G401.6 (cell line): ENCODE results near the gene CNNM2.
"Not testable (repeated sequence)": the region's sequence is repeated elsewhere in the genome, so short reads cannot be mapped to it uniquely, and the experiment has no call there.

ENCODE experiments used
- FAIRE-seq: peaks from 2 replicates; lab custom pipeline; 2012; peaks lifted over from hg19 to GRCh38; lab: Jason Lieb, UNC

The CNNM2 gene

DNA sequence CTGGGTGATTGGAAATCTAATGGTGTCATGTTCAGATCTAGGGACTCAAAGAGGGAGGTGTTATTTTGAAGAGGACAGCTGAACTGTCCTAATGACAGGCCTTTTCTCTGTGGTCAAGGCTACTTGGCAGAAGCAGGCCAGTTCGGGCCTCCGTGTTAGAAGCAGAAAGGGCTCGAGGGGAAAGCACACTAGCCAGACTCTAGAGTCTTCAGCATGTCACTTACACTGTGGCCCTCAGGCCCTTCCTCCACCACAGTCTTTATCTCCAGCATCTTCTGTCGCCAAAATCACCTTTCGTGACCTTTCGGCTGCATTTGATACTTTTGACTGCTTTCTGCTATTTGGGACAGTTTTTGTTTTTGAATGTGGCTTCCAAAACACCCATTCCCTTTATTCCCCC lies 123.3 kb downstream of the CNNM2 start:
- FAIRE-seq: no peak

GRCh38 chr10:103042129-103042528 lies 124.0 kb downstream of the CNNM2 start:
- FAIRE-seq: no peak

DNA sequence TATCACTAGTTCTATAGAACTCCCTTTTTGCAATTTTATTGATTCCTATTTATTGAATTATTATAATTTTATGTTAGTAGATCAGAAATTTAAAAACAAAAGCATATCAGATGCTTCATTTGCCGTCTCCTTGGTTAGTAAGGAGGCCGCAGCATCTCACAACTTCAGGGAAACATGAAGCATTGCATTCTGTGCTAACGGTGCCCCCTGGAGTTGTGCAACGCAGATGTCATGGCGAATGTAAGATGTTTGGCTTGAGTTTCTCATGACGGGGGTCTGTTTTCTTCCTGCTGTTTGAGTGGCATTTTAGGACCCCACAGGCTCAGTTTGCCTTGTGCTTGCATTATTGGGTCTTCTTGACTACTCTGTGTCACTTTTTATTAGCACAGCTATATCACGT lies 124.8 kb downstream of the CNNM2 start:
- FAIRE-seq: no peak

GRCh38 chr10:103044942-103045489 lies 126.9 kb downstream of the CNNM2 start:
- no peak for FAIRE-seq

GRCh38 chr10:103045961-103046360 lies 127.9 kb downstream of the CNNM2 start:
- no peak for FAIRE-seq

DNA sequence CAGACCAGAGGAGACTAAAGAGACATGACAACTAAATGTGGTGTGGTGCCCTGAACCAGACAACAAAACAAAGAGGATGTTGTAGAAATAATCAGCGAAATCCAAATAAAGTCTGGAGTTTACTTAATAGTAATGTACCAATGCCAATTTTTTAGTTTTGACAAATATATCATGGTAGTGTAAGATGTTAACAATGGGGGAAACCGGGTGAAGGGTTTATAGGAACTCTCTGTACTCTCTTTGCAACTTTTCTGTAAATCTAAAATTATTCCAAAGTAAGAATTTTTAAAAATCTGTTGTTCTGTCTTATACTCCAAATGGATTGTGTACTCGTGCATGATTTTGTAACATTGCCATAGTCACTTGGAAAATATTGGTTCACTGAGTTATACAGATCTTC lies 129.3 kb downstream of the CNNM2 start:
- no peak for FAIRE-seq

- FAIRE-seq: no peak
Observed at GRCh38 chr10:103049237-103049636, 131.1 kb downstream of the CNNM2 start.

GRCh38 chr10:103053659-103054581 lies 135.8 kb downstream of the CNNM2 start:
- FAIRE-seq: peak; percentile 67

DNA sequence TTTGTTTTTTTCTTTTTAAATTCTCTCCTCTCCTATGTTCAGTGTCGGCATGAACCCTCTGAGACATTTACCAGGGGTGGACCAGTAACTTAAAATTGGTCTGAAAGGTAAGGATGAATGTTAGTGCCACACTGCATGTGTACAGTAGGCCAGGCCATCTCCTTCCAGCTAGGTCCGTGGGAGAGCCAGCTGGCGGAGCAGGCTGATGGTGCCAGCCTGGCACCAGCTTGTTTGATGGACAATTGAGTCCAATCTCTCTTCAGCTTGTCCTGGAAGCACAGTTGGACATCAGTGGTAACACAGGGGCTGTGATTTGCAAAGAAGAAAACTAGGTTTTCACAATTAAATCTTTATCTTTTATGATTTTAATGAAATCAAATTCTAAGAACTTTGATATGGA lies 136.5 kb downstream of the CNNM2 start:
- no peak for FAIRE-seq

DNA sequence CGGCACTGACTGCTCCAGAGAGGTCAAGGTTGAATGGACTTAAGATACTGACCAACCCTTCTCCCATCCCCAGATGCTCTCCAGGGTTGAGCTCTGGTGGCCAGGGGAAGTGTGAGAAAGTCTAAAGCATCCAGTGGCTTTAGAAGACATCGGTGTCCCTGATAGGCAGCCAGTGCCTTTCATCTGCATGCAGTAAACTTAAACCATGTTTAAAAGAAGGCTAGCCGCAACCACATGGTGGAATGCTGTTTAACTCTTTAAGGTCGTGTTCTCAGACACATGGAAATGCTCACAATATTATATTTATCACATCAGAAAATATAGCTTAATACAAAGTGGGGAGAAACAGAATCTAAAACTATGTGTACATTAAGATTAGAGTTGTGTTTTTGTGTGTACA lies 137.0 kb downstream of the CNNM2 start:
- FAIRE-seq: no peak

- no peak for FAIRE-seq
Observed at GRCh38 chr10:103058034-103058433, 139.9 kb downstream of the CNNM2 start.

DNA sequence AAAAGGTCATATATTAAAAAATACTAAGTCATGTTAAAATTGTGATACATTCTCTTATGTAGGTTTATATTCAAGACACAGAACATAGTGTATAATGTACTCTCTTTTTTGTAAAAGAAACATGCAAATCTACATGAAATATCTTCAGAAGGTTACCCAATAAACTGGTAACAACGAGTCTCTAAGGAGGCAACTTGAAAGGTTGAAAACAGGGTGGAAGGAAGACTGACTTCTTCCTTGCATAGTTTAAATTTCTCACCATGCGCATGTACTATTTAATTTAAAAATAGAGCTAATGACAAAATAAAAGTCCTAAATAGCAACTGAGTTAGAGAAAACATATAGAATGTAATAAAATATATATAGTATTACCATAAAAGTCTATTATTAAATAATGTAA lies 142.5 kb downstream of the CNNM2 start:
- no peak for FAIRE-seq

DNA sequence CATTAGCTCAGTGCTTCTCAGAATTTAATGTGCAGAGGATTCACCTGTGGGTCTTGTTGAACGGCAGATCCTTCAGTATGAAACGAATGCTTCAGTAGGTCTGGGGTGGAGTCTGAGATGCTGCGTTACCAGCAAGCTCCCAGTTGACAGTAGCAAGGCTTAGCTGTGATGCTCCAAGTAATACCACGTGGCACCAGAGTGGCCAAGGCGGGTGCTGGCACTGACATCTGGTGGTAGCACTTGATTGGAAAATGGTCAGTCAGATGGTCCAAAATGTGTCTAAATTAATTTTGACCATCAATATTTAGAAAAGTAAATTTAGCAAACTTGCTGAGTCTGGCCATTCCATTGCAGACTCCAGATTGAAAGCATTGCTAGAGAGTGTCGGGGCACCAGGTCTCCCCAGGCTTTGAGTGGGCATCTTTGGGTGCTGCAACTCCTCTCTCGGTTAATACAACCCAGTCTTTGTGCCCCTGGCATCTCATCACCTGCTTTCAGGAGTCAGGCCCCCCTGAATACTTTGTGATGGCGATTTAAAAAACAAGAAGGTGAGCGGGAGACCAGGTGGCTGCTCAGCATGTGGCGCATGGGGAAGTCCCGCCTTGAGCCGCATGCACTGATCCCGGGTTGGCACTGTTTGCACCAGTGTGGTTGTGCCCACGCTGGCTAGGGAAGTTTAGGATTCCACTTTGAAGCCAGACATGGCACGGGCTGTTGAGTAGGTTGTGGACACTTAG lies 144.9 kb downstream of the CNNM2 start:
- FAIRE-seq: no peak

DNA sequence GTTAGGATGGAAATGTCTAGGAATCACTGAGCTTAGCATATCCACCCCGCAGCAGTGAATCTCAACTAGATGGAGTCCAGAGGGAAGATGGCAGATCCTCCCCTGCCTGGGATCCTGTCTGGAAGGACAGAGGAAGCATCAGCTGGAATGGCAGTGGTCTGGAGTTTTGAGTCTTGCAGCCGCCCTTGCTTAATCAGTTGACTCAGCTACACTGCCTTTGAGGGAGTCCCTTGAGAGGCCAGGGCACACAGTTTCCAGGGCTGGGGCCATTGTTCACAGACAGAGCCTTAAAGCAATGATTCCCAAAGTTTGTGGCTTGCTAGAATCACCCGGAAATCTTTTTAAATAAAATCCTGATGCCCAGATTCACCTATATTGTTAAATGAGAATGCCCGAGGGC lies 146.9 kb downstream of the CNNM2 start:
- no peak for FAIRE-seq

DNA sequence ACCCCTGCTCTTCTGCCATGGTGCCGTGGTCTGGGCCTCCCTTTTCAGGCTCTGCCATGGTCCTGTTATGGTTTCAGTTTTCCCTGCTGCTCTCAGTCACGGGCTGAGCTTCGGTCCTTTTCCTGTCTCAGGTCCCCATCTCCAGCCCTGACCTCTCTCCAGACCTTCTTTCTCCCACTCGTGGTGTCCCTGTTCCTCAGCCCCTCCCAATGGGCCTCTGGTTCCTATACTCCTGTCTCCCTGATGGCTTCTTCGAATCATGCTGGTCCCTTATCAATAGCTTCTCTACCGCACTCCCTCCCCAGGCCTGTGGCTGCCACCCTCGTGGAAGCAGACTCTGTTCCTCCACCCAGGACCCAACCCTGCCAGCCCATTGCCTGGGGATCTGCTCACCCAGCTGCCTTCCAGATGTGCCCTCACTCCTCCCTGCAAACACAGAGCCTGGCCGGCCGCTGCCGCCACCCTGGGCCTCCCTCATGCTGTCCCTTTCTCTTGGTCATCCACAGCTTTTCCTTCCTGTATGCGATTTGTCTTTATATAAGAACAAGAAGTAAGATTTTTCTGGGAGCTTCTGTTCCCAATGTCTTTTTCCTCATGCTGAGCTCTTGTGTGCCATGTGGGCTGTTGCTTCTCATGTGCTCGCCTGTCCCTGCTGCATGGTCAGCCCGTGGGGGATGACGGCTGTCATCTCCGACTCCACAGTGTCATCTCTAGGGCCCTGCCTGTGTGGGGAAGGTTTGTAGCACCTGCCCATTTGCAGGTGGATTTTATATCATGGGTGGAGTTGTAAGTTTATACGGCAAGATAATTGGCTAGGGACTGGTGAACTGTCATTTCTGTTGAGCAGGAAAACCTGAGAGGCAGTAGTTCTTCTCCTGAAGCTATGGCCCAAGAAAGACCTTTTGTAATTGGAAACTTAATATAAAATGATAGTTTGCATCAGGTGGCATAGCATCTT lies 148.3 kb downstream of the CNNM2 start:
- FAIRE-seq: no peak

- FAIRE-seq: not testable (repeated sequence)
Observed at GRCh38 chr10:103067099-103067477, 149.0 kb downstream of the CNNM2 start.

GRCh38 chr10:103067484-103067883 lies 149.4 kb downstream of the CNNM2 start:
- no peak for FAIRE-seq

DNA sequence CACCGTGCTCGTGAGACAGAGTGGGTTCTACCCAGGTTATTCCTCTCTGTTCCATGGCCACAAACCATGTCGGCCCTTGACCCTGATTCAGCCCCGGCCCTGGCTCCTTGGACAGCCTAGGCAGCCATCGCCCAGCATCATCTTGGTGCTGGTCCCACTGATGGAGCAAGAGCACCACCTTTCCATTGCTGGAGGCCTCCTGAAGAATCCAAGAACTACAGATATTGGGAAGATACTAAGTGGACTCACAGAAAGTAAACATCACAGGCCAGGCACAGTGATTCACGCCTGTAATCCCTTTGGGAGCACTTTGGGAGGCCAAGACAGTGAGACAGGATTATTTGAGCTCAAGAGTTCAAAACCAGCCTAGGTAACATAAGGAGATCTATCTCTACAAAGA lies 149.9 kb downstream of the CNNM2 start:
- FAIRE-seq: no peak

GRCh38 chr10:103069453-103070331 lies 151.6 kb downstream of the CNNM2 start:
- peak; percentile 74 for FAIRE-seq

DNA sequence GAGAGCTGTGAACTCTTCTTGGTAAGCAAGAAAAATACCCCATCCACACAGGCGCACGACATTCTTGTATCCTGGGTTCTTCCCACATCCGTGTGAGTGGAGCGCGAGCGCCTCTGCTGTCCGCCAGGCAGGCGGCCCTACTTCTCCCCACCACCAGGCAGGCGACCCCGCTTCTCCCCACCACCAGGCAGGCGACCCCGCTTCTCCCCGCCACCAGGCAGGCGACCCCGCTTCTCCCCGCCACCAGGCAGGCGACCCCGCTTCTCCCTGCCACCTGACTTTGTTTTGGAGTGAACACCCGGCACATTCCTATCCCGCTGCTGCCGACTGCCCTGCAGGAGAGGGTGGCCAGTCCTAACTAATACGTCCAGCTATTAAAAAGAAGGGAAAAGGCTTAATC lies 154.2 kb downstream of the CNNM2 start:
- no peak for FAIRE-seq

DNA sequence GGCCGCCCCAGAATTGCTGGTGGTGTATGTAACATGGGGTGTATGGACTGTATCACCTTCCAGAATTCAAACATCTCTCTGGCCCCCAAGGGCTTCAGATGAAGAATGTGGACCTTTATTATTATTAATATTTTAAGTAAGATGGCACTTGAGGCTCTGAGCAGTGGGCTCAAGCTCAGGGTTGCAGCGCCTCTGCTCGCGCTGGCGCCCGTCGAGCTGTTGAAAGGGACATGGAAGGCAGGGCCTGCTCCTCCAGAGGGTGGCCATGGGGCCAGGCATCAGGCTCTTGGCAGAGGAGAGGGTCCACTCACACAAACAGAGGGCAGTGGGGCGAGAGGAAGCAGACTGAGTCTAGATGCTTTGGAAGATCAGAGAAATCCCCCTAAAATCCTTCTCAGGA lies 154.8 kb downstream of the CNNM2 start:
- no peak for FAIRE-seq
